ENCODE results near the gene CEP350.

CEP350 gene

GRCh38 chr1:180070286-180070685, 115.7 kb downstream of the CEP350 start:
- DNase-seq = no peak

GRCh38 chr1:180071759-180072158, 117.1 kb downstream of the CEP350 start:
- no peak for DNase-seq

GRCh38 chr1:180080439-180080838, 125.8 kb downstream of the CEP350 start:
- no peak for DNase-seq

GRCh38 chr1:180081474-180081873, 126.9 kb downstream of the CEP350 start:
- no peak for DNase-seq

GRCh38 chr1:180083164-180083563, 128.6 kb downstream of the CEP350 start:
- DNase-seq = no peak

- DNase-seq = no peak
These were observed 130.3 kb downstream of the CEP350 start for GRCh38 chr1:180084867-180085266.

GRCh38 chr1:180085331-180085730, 130.7 kb downstream of the CEP350 start:
- DNase-seq = no peak

GRCh38 chr1:180092931-180093650, 138.5 kb downstream of the CEP350 start:
- no peak for DNase-seq

- no peak for DNase-seq
These were observed 140.2 kb downstream of the CEP350 start for GRCh38 chr1:180094705-180095295.

GRCh38 chr1:180096584-180097325, 142.1 kb downstream of the CEP350 start:
- no peak for DNase-seq

GRCh38 chr1:180097326-180097605, 142.7 kb downstream of the CEP350 start:
- no peak for DNase-seq

GRCh38 chr1:180101411-180101810, 146.8 kb downstream of the CEP350 start:
- DNase-seq = no peak

- no peak for DNase-seq
These were observed 149.2 kb downstream of the CEP350 start for GRCh38 chr1:180103819-180104218.

GRCh38 chr1:180112091-180112490, 157.5 kb downstream of the CEP350 start:
- DNase-seq = no peak

GRCh38 chr1:180112984-180113647, 158.5 kb downstream of the CEP350 start:
- no peak for DNase-seq

GRCh38 chr1:180114396-180114945, 159.9 kb downstream of the CEP350 start:
- DNase-seq = no peak

GRCh38 chr1:180116964-180117763, 162.6 kb downstream of the CEP350 start:
- DNase-seq = no peak

- no peak for DNase-seq
These were observed 163.1 kb downstream of the CEP350 start for GRCh38 chr1:180117764-180118116.

GRCh38 chr1:180119837-180120236, 165.2 kb downstream of the CEP350 start:
- no peak for DNase-seq

GRCh38 chr1:180123463-180123936, 168.9 kb downstream of the CEP350 start:
- no peak for DNase-seq

- DNase-seq = no peak
These were observed 176.0 kb downstream of the CEP350 start for GRCh38 chr1:180130651-180131050.

- no peak for DNase-seq
These were observed 176.9 kb downstream of the CEP350 start for GRCh38 chr1:180131510-180131909.

- no peak for DNase-seq
These were observed 178.6 kb downstream of the CEP350 start for GRCh38 chr1:180133193-180133592.
